Neuron (in vitro differentiated cells): ENCODE results near the gene FOXP2.
A peak's percentile ranks its signal among the peaks of the same experiment; 100 is the strongest.

Experiments used
- H2AFZ ChIP-seq: one replicate; pipeline ENCODE4 v1.6.1; 2013; ENCODE audit warnings: low read depth, mild to moderate bottlenecking, inconsistent platforms, low read length, moderate library complexity
- H3K27me3 ChIP-seq: one replicate; pipeline ENCODE4 v1.6.1; 2013; ENCODE audit warnings: low read length; ENCODE audit not compliant: insufficient read depth
- H3K36me3 ChIP-seq: one replicate; pipeline ENCODE4 v1.6.1; 2013; ENCODE audit warnings: low read length; ENCODE audit not compliant: insufficient read depth
- H3K4me1 ChIP-seq: one replicate; pipeline ENCODE4 v1.6.1; 2013; ENCODE audit warnings: low read length; ENCODE audit not compliant: insufficient read depth
- H3K4me3 ChIP-seq: 2 replicates; pipeline ENCODE4 v1.5.1; 2013; ENCODE audit warnings: mild to moderate bottlenecking, low read length, moderate library complexity
- H3K9me3 ChIP-seq: one replicate; pipeline ENCODE4 v1.6.1; 2013; ENCODE audit warnings: low read length

FOXP2 gene

DNA sequence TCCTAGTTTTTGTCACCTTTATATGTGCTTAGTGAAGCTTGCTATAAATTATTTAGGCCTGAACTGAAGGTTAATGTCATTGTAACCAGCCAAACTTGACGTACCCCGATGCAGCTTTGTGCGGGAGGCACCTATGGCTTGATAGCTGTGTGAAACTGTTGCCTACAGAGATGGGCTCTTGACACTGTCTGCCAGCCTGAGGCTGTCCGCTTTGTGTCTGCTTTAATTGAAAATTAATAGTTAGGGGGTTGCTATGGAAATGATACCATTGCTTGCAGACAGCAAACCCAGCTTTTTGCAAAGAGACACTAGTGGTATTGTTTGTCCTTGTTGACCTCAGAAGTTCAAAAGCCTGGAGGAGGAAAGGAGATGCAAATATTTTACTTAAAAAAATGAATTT is 2.1 kb upstream of the FOXP2 start:
- no peaks in the 10 kb centered on the region for H3K27me3 ChIP-seq
- H2AFZ ChIP-seq, result no peak overlapping the region
- peaks cover 55% of the 10 kb centered on the region for H3K4me1 ChIP-seq
- peak overlapping the region; percentile 57 for H3K4me3 ChIP-seq
- H3K36me3 ChIP-seq, result no peaks in the 10 kb centered on the region
- H3K9me3 ChIP-seq, result no peaks in the 10 kb centered on the region

DNA sequence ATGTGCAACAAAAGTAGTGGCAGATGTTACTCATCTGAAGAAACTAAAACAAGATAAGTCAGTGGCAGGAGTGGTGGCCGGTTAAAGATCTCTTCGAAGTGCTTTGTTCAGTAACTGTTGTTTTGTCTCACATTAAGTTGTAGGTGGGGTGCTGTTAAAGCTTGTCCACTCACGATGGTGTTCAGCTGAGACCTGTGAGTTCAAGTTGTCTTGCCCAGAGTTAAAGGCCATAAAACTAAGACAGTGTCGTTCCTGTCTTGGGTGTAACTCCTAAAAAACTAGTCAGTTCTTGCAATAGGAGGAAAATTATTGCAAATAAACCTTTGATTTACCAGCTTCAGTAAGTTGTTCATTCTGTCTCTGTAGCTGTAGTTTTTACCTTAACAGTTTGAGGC is 857 bp upstream of the FOXP2 start:
- peak overlapping the region; percentile 57 for H3K4me3 ChIP-seq
- H3K27me3 ChIP-seq, result no peaks in the 10 kb centered on the region
- H3K36me3 ChIP-seq, result no peaks in the 10 kb centered on the region
- H3K9me3 ChIP-seq, result no peaks in the 10 kb centered on the region
- H3K4me1 ChIP-seq, result peaks cover 66% of the 10 kb centered on the region
- peak overlapping the region; percentile 39 for H2AFZ ChIP-seq

DNA sequence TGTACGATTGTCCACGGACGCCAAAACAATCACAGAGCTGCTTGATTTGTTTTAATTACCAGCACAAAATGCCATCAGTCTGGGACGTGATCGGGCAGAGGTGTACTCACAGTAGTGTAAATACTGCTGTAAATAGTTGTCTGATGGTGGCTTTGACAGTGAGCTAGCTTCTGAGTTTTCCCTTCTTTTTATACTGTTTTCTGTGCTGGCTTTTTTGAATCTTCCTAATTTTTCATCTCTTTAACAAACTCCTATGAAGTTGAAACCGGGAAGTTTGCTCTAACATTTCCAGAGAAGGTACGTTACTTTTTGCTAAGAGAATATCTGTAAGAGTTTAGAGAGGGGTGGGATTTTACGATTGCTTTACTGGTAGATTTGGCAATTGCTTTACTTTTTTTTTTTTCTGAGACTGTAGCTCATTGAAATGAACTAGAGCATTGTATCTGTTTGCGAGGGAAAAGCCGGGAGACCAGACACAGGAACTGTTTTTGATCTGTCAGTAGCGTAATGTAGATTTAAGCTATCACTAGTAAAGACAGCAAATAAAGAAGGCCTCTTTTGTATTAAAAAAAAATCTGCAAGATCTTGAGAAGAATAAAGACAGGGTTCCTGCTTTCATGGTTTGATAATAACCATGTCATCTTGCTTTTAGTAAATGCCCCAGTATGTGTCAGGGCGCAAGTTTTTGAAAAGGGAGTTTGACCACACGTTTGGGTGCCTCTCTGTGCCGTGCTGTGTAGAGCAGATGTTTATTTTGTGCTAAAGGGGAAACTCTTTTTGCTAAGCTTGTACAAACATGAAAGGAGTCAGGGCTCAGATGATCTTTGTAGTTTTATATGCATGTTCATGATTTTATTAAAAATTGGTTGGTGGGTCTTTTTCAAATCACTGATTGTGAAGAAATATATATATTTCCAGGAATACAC is 712 bp downstream of the FOXP2 start:
- Histone ChIP-seq H3K27me3 (no peaks in the 10 kb centered on the region), H3K4me1 (peaks cover 73% of the 10 kb centered on the region), H2AFZ (peak overlapping the region; percentile 36), H3K4me3 (peak overlapping the region; percentile 57), H3K9me3 (no peaks in the 10 kb centered on the region), H3K36me3 (no peaks in the 10 kb centered on the region)

DNA sequence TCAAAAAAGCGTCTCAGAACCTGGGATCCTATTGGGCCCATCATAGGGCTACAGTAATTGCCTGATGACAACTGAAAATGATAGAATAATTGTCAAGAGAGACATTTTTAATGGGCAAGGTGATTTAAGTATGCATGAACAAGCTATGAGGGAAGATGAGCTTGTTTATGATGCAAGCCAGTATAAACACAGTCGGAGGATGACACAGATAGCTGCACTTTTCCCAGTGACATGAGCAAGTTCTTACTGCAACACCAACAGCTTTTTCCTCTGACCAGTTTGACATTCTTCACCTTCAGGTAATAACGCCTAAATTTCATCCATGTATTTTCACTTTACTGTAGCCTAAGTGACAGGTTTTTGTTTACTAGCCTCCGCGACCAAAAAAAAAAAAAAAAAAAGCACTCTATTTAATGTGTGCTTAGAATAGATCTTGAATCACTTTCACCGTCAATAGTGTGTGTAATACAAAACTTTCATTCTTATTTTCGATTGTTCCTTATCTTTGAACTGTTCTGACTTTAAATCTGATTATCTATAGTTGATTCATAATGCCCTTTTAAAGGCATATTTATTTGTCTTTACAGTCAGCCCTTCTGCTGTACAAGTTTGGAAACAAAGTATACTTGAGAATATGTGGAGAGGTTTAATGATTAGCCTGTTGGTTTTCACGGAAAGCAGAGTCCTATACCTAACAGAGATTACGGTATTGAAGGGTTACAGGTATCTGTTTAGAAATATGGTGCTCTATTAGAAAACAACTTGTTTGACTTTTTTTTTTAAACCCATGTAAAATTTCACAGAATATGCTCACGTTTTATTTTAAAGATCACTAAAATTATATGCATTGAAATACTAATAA is 1.7 kb downstream of the FOXP2 start:
- Histone ChIP-seq H2AFZ (no peak overlapping the region), H3K9me3 (no peaks in the 10 kb centered on the region), H3K4me3 (peak overlapping the region; percentile 57), H3K27me3 (no peaks in the 10 kb centered on the region), H3K36me3 (no peaks in the 10 kb centered on the region), H3K4me1 (peaks cover 72% of the 10 kb centered on the region)

DNA sequence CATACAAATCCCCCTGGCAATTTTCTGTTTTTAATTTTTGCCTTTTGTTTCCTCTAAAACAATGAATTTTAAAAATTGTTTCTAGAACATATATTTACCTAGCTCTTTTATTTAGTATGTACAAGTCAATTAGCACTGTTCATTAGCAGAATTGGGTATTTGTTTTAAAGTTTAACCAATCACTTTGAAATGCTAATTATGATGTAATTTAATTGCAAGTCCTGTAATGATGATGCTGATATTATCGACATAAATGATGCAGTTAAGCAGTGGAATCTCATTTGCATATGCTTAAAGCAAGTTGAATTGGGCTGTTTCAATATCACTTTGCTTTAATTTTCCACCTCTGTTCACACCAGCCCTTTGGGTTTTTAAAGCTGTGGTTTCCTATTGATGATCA is 2.7 kb downstream of the FOXP2 start:
- Histone ChIP-seq H3K36me3 (no peaks in the 10 kb centered on the region), H2AFZ (no peak overlapping the region), H3K4me1 (peaks cover 62% of the 10 kb centered on the region), H3K4me3 (peak overlapping the region; percentile 57), H3K9me3 (no peaks in the 10 kb centered on the region), H3K27me3 (no peaks in the 10 kb centered on the region)

DNA sequence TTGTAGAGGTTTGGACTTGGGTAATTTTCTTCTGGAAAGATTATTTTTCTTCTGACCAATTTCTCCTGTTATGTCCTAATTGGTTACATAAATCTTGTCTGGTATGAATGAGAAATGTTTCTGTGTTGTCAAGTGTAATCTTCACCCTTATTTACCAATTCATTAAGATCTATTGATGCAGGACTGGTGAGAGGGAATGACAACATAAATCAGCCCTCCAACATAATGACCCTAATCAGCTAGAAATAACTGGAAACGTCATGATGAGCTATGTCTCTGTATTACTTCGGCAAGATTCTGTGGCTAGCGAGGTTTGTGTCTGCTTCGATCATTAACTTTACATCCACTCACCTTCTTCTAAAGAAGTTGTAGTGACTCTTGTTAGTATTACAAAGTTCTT is 3.5 kb downstream of the FOXP2 start:
- no peak overlapping the region for H2AFZ ChIP-seq
- no peak overlapping the region for H3K4me3 ChIP-seq
- no peaks in the 10 kb centered on the region for H3K36me3 ChIP-seq
- H3K4me1 ChIP-seq, result peaks cover 54% of the 10 kb centered on the region
- H3K9me3 ChIP-seq, result no peaks in the 10 kb centered on the region
- H3K27me3 ChIP-seq, result no peaks in the 10 kb centered on the region

DNA sequence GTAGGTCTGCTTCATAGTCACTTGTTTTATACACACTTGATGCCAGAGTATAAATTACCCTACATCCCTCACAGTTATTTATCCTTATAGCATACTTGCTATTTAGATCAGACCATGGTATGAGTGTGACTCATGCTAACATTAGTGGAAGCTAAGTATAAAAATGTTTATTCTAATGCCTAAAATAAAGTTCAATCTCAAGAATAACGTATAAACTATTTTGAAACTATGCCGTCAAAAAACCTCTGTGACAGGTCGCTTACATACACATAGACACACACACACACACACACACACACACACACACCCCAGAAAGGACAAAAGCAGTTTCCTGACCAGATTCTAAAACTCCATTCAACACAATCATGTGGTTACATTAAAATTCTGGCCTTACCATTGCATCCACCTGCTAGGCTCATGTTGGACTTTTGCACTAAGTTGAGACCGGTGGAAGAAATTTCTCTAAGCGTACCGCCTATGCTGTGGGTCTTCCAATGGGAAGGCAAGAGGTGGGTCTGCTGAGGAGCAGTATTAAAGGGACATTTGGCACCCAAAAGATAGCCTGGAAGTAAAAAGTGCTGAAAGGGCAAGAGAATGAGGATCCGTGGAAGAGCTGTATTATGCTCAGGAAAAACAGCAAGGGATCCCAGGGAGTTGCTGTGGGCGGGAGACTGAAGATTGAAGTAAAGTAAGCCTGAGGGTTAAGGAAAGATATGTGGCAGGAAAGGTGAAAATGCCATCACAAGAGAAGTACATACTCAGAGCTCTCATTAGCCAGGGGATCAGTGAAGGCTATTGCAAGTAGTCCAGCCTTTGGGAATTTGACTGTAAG is 5.0 kb downstream of the FOXP2 start:
- no peak overlapping the region for H2AFZ ChIP-seq
- no peak overlapping the region for H3K4me3 ChIP-seq
- peaks cover 39% of the 10 kb centered on the region for H3K4me1 ChIP-seq
- H3K27me3 ChIP-seq, result no peaks in the 10 kb centered on the region
- H3K9me3 ChIP-seq, result no peaks in the 10 kb centered on the region
- no peaks in the 10 kb centered on the region for H3K36me3 ChIP-seq

DNA sequence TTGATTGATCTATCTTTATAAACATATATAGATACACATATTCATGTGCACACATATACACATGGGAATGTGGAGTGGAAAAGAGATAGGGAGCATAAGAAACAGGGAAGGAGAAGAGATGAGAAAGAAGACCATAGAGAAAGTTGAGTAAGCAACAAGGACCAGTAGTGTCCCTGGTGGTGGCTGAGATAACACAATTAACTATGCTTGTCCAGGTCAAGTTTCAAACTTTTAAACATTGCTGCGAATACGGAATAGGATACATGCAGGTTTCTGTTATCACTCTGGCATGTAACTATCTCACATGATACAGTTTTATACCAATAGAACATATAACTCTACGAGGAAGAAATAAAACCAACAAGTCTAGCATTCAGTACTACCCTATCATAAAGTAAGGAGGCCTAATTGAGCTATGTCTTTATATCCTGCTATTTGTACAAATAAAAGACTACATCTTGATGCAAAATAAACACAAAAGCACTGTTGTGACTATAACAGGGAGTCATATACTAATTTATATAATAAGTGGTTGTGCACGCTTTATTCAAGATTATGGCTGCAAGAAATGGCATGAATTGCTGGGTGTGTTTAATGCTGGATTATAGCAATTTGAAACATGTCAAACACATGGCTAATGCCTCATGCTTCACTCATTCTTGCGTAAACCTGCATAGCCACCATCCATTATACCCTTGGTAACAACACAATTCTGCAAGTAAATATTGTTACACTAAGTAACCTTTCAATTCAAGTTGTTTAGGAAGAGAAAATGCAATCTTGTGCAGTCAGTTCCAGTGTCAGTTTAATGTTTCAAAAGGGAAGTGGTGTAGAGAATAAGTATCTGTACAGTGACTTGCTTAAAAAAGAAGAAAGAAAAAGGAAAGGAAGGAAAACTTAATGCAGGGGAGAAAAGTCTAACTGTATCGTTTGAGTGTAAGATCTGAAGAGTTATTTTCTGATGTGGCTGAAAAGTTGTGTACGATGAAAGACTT is 8.2 kb downstream of the FOXP2 start:
- no peaks in the 10 kb centered on the region for H3K27me3 ChIP-seq
- H3K9me3 ChIP-seq, result no peaks in the 10 kb centered on the region
- H2AFZ ChIP-seq, result no peak overlapping the region
- H3K4me1 ChIP-seq, result peaks cover 18% of the 10 kb centered on the region
- no peak overlapping the region for H3K4me3 ChIP-seq
- H3K36me3 ChIP-seq, result no peaks in the 10 kb centered on the region

DNA sequence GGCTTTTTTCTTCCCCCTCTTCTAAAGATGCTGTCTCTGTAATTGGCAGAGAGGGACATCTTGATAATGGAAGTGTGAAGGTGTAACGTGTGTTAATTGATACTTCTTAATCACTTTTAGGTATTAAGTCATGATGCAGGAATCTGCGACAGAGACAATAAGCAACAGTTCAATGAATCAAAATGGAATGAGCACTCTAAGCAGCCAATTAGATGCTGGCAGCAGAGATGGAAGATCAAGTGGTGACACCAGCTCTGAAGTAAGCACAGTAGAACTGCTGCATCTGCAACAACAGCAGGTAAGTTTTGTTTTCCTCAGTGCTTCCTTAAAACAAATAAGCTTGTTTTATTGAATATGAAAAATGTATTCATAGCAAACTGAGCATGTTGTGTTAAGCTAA is 11.8 kb downstream of the FOXP2 start:
- Histone ChIP-seq H3K4me1 (peaks cover 11% of the 10 kb centered on the region), H3K9me3 (no peaks in the 10 kb centered on the region), H2AFZ (no peak overlapping the region), H3K36me3 (no peaks in the 10 kb centered on the region), H3K4me3 (no peak overlapping the region), H3K27me3 (no peaks in the 10 kb centered on the region)

DNA sequence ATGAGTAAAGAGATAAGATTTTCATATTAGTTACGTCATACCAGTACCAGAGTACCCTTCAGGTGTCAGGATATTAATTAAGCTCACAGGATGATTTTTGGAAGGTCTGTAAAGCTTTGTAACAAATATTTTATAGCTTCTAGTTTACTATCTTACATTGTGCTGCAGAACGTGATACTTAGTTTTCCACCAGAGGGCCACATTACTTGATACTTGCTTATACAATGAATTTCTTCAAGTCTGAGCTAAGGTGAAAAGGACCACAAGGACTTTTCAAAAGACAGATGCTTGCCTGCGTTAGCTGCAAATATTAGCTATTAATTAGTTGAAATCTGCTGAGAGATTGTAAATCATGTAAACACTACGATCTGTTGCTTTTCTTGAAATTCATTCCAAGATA is 12.2 kb downstream of the FOXP2 start:
- H3K36me3 ChIP-seq, result no peaks in the 10 kb centered on the region

DNA sequence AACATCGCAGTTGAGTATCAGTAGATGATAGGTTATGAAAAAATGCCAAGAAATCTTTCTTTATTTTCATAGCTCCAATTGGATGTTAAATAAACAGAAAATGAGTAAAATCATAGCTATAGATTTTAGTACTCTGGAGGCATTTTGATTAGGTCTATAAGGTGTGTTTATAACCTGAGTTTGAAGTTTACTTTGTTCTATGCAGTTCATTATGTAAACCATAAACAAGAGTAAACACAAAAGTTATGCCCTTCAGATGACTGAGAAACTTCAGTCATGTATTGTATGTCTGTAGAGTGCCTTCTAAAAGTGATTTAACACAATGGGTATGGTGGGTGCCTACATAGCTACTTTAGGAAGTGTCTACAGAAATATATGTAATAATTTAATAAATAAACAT is 13.6 kb downstream of the FOXP2 start:
- Histone ChIP-seq H3K36me3 (no peaks in the 10 kb centered on the region), H3K27me3 (no peaks in the 10 kb centered on the region), H3K9me3 (no peaks in the 10 kb centered on the region), H3K4me3 (no peak overlapping the region), H3K4me1 (peaks cover 18% of the 10 kb centered on the region), H2AFZ (no peak overlapping the region)

More for the DNA sequence above, 12.2 kb downstream of the FOXP2 start:
- Histone ChIP-seq H3K4me1 (peaks cover 14% of the 10 kb centered on the region), H3K27me3 (no peaks in the 10 kb centered on the region), H3K4me3 (no peak overlapping the region), H3K9me3 (no peaks in the 10 kb centered on the region), H2AFZ (no peak overlapping the region)

DNA sequence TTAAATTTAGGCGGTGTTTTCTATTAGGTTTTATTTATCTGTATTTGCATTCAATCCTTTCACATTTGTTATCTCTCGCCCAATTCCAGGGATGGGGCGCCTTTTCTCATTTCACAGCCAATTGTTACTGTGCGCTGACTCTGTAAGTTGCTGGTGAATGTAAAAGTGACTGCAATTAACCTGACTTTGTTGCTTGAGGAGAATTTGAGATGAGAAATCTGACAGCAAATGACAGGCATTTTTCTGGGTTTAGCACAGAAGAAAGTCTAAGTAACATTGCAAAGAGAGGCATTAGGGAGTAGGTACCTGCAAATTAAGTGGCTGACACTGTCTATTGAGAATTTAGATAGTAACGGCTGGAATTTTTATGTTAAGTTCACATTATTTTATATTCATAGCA is 16.6 kb downstream of the FOXP2 start:
- Histone ChIP-seq H3K36me3 (no peaks in the 10 kb centered on the region), H2AFZ (no peak overlapping the region), H3K4me1 (peaks cover 18% of the 10 kb centered on the region), H3K27me3 (no peaks in the 10 kb centered on the region), H3K4me3 (no peak overlapping the region), H3K9me3 (no peaks in the 10 kb centered on the region)
